GM12878 (cell line): ENCODE results near the gene ANKMY1.

Experiments used
- ATF7 ChIP-seq: fragments of 450-650 bp; IDR thresholded peaks from 2 replicates; pipeline ENCODE4 v1.6.1; 2016; ENCODE audit warnings: low read depth, mild to moderate bottlenecking
- BMI1 ChIP-seq: fragments of 450-650 bp; IDR thresholded peaks from 2 replicates; pipeline ENCODE4 v1.6.1; 2016; ENCODE audit warnings: mild to moderate bottlenecking, moderate library complexity, borderline replicate concordance
- EP300 ChIP-seq, 2 experiments: fragments of 150-350 bp in 1 of 2; IDR thresholded peaks; 2 replicates each; pipeline ENCODE4 v1.6.1; 2011 to 2012; ENCODE audit warnings: low read depth in 2 of 2, low read length in 2 of 2, borderline replicate concordance in 1 of 2, improper control_type of control experiment in 1 of 2, inconsistent platforms in 1 of 2; ENCODE audit not compliant: control insufficient read depth in 1 of 2
- POLR2A ChIP-seq: IDR thresholded peaks from 2 replicates; pipeline ENCODE4 v1.6.1; 2011; ENCODE audit warnings: low read depth, mild to moderate bottlenecking, low read length
- SMAD5 ChIP-seq: IDR thresholded peaks from 2 replicates; pipeline ENCODE4 v1.6.1; 2016; ENCODE audit warnings: antibody characterized with exemption, low read depth
- TF ChIP-seq, protein P1 (sequence below): fragments of 450-650 bp; IDR thresholded peaks from 2 replicates; pipeline ENCODE4 v1.6.1; 2017; ENCODE audit warnings: mild to moderate bottlenecking

DNA sequence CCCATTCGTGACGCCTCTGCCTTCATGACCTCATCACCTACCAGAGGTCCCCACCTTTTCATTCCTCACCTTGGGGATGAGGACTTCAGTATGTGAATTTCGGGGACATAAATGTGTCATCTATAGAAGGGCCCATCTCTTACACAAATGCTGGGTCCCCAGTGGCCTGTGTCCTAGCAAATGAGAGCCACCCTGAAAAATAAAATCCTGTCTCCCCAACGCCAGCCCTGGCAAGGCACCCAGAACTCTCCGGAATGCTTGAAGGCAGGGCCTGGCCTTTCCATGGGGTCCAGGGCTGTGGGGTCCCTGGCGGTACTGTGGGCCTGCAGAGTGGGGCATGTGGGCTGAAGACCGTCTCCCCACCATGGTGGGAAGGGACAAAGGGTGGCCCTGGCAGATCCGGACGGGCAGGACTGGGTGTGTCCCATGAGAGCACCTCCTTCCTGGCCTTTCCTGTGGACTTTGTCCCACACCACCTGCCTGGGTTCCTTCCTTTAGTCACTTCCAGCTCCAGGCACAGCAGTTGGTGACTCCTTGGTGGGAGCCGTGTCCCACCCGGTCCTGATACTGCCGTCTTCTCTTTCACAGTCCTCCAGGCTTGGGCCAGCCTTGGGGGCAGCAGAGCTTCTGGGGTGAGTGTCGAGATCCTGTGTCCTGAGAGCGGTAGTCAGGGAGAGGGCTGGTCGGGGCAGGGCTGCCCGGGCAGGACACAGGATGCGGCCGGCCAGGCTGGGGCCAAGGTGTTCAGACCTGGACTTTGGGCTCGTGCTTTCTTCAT is 47.3 kb upstream of the ANKMY1 start:
- TF ChIP-seq, protein P1, sequence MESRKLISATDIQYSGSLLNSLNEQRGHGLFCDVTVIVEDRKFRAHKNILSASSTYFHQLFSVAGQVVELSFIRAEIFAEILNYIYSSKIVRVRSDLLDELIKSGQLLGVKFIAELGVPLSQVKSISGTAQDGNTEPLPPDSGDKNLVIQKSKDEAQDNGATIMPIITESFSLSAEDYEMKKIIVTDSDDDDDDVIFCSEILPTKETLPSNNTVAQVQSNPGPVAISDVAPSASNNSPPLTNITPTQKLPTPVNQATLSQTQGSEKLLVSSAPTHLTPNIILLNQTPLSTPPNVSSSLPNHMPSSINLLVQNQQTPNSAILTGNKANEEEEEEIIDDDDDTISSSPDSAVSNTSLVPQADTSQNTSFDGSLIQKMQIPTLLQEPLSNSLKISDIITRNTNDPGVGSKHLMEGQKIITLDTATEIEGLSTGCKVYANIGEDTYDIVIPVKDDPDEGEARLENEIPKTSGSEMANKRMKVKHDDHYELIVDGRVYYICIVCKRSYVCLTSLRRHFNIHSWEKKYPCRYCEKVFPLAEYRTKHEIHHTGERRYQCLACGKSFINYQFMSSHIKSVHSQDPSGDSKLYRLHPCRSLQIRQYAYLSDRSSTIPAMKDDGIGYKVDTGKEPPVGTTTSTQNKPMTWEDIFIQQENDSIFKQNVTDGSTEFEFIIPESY = no peak
- TF ChIP-seq BMI1 (no peak), POLR2A (no peak), EP300 (IDR thresholded peaks at IDR 0.05; ENCODE audit: borderline replicate concordance in 1 of 2, control insufficient read depth in 1 of 2, low read depth in 2 of 2, low read length in 2 of 2) (no peak), SMAD5 (no peak), ATF7 (no peak)
